Astrocyte of the cerebellum (primary cell): Measurements from ENCODE around the gene EMILIN2.

Source experiments
- DNase-seq: peaks from one replicate; pipeline ENCODE4 v3.0.0-alpha.2; 2011; ENCODE audit warnings: low read depth
- H3K4me3 ChIP-seq: 2 replicates; pipeline ENCODE4 v1.5.1; 2011; ENCODE audit warnings: mild to moderate bottlenecking, low read depth, low read length, moderate library complexity
- in situ Hi-C: cut with HindIII; loops from 2 replicates; pipeline ENCODE4 v1.10.0; 2017; ENCODE audit warnings: low sequenced_read_pairs
- TF ChIP-seq, protein P1 (sequence below): IDR thresholded peaks from 2 replicates; pipeline ENCODE4 v1.5.1; 2012; ENCODE audit warnings: low read length, low read depth, moderate library complexity, mild to moderate bottlenecking; ENCODE audit errors: missing control alignments

EMILIN2 gene

DNA sequence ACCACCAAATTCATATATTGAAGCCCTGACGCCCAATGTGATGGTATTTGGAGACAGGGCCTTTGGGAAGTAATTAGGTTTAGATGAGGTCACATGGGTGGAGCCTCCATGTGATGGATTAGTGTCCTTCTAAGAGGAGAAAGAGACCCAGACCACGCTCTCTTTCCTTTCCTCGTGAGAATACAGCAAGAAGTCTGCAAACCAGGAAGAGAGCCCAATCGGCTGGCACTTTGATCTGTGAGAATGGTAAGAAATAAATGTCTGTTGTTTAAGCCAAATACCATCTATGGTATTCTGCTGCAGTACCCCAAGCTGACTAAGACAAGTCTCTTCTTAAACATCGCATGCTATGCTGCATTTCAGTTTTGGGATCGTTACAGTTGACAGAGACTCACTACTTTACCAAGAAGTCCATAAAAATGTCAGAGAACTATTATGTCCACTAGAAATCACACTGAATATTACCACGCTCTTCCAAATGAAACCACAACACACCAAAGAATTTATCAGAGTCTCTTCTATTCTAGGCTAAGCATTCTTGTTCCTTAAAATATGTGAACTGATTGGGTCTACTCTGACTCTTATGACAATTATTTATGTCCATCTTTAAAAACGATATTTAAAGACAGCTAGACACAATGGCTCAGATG is 117.7 kb downstream of the EMILIN2 start:
- in situ Hi-C loops = no loop called here
- no peak overlapping the region for H3K4me3 ChIP-seq
- no peak for DNase-seq
- TF ChIP-seq, protein P1, sequence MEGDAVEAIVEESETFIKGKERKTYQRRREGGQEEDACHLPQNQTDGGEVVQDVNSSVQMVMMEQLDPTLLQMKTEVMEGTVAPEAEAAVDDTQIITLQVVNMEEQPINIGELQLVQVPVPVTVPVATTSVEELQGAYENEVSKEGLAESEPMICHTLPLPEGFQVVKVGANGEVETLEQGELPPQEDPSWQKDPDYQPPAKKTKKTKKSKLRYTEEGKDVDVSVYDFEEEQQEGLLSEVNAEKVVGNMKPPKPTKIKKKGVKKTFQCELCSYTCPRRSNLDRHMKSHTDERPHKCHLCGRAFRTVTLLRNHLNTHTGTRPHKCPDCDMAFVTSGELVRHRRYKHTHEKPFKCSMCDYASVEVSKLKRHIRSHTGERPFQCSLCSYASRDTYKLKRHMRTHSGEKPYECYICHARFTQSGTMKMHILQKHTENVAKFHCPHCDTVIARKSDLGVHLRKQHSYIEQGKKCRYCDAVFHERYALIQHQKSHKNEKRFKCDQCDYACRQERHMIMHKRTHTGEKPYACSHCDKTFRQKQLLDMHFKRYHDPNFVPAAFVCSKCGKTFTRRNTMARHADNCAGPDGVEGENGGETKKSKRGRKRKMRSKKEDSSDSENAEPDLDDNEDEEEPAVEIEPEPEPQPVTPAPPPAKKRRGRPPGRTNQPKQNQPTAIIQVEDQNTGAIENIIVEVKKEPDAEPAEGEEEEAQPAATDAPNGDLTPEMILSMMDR = no peak
